Right atrium auricular region (tissue), 2 donors: ENCODE results near the gene ACACB. TPM values are rescaled to one million over a fixed set of nuclear protein-coding genes. Genes with fewer than 3 reads are reported as not detected.

Source experiments
- DNase-seq: peaks from one replicate; pipeline ENCODE4 v3.0.0-alpha.2; 2019; ENCODE audit warnings: low spot score
- H3K27ac ChIP-seq, 2 donors: fragments of 200-600 bp; sonication (generic); 1 replicate in 1 of 2; 2 replicates in 1 of 2; pipeline ENCODE4 v1.5.1; 2016 to 2019
- H3K27me3 ChIP-seq, 2 donors: fragments of 200-600 bp; sonication (generic); one replicate each; pipeline versions ENCODE4 v1.5.1 to v1.6.0; 2017 to 2019
- H3K36me3 ChIP-seq: fragments of 200-600 bp; sonication (generic); one replicate; pipeline ENCODE4 v1.5.1; 2016
- H3K4me1 ChIP-seq, 2 donors: fragments of 200-600 bp; sonication (generic); one replicate each; pipeline versions ENCODE4 v1.5.1 to v1.6.0; 2017 to 2019
- H3K4me3 ChIP-seq, 2 donors: fragments of 200-600 bp; sonication (generic); 1 replicate in 1 of 2; 2 replicates in 1 of 2; pipeline ENCODE4 v1.5.1; 2017 to 2019; ENCODE audit warnings: mild to moderate bottlenecking in 1 of 2, moderate library complexity in 1 of 2
- H3K9me3 ChIP-seq, 2 donors: fragments of 200-600 bp; sonication (generic); one replicate each; pipeline ENCODE4 v1.5.1; 2019
- total RNA-seq, 2 donors: library from RNA; depleted of rRNA; stranded (reverse); fragments of >200 nt; gene quantifications; one replicate each; pipeline ENCODE4 v1.1.0, GENCODE V29; 2016
- TF ChIP-seq, protein P1 (sequence below), 2 donors: fragments of 200-600 bp; sonication (generic); IDR thresholded peaks; one replicate each; pipeline ENCODE4 v1.5.1; 2019; ENCODE audit warnings: antibody characterized with exemption in 2 of 2

ACACB gene
- total RNA-seq, 2 donors from 2014 or later: 76.8 to 104 TPM

GRCh38 chr12:109200825-109201495 lies 84.6 kb downstream of the ACACB start:
- no peak for DNase-seq
- no peak overlapping the region for H3K4me3 ChIP-seq
- H3K9me3 ChIP-seq: no peaks in the 10 kb centered on the region
- H3K4me1 ChIP-seq: no peaks in the 10 kb centered on the region
- H3K36me3 ChIP-seq: peaks cover 97% of the 10 kb centered on the region
- TF ChIP-seq, protein P1, sequence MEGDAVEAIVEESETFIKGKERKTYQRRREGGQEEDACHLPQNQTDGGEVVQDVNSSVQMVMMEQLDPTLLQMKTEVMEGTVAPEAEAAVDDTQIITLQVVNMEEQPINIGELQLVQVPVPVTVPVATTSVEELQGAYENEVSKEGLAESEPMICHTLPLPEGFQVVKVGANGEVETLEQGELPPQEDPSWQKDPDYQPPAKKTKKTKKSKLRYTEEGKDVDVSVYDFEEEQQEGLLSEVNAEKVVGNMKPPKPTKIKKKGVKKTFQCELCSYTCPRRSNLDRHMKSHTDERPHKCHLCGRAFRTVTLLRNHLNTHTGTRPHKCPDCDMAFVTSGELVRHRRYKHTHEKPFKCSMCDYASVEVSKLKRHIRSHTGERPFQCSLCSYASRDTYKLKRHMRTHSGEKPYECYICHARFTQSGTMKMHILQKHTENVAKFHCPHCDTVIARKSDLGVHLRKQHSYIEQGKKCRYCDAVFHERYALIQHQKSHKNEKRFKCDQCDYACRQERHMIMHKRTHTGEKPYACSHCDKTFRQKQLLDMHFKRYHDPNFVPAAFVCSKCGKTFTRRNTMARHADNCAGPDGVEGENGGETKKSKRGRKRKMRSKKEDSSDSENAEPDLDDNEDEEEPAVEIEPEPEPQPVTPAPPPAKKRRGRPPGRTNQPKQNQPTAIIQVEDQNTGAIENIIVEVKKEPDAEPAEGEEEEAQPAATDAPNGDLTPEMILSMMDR (IDR thresholded peaks at IDR 0.05): no peak
- H3K27me3 ChIP-seq: no peaks in the 10 kb centered on the region
- no peak overlapping the region for H3K27ac ChIP-seq

GRCh38 chr12:109201496-109201885 lies 85.1 kb downstream of the ACACB start:
- Histone ChIP-seq H3K4me1 (no peaks in the 10 kb centered on the region), H3K9me3 (no peaks in the 10 kb centered on the region), H3K27ac (no peak overlapping the region), H3K4me3 (no peak overlapping the region), H3K27me3 (no peaks in the 10 kb centered on the region), H3K36me3 (peaks cover 96% of the 10 kb centered on the region)
- DNase-seq: no peak
- TF ChIP-seq, protein P1 (IDR thresholded peaks at IDR 0.05): no peak

DNA sequence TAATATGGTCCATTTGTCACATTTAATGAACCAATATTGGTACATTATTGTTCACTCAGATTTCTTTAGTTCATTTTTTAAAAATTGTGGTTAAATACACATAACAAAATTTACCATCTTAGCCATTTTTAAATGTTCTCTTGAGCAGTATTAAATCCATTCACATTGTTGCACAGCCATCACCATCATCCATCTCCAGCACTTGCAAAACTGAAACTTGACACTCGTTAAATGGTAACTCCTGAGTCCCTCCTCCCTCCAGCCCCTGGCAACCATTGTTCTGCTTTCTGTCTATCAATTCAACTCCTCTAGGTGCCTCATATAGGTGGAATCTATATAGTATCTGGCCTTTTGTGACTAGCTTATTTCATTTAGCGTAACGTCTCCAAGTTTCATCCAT lies 86.4 kb downstream of the ACACB start:
- TF ChIP-seq, protein P1 (IDR thresholded peaks at IDR 0.05): no peak
- Histone ChIP-seq H3K4me3 (no peak overlapping the region), H3K4me1 (no peaks in the 10 kb centered on the region), H3K27me3 (no peaks in the 10 kb centered on the region), H3K9me3 (no peaks in the 10 kb centered on the region), H3K27ac (no peak overlapping the region), H3K36me3 (peaks cover 97% of the 10 kb centered on the region)
- no peak for DNase-seq

GRCh38 chr12:109203480-109203879 lies 87.1 kb downstream of the ACACB start:
- H3K4me1 ChIP-seq: no peaks in the 10 kb centered on the region
- no peaks in the 10 kb centered on the region for H3K27me3 ChIP-seq
- peaks cover 97% of the 10 kb centered on the region for H3K36me3 ChIP-seq
- no peak for DNase-seq
- H3K27ac ChIP-seq: no peak overlapping the region
- H3K4me3 ChIP-seq: no peak overlapping the region
- TF ChIP-seq, protein P1 (IDR thresholded peaks at IDR 0.05): no peak
- no peaks in the 10 kb centered on the region for H3K9me3 ChIP-seq

DNA sequence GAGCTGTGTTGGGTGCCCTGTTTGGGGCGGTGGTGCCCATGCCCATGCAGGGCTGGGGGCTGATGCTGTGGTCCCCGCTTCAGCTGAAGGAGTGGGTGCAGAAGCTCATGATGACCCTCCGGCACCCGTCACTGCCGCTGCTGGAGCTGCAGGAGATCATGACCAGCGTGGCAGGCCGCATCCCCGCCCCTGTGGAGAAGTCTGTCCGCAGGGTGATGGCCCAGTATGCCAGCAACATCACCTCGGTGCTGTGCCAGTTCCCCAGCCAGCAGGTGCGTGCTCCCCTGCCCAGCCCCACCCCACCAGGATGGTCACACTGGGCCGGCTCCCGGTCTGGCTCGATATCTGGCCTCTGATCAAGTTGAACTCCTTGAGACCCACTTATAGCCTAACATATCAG lies 92.7 kb downstream of the ACACB start:
- no peak overlapping the region for H3K4me3 ChIP-seq
- no peaks in the 10 kb centered on the region for H3K27me3 ChIP-seq
- no peaks in the 10 kb centered on the region for H3K4me1 ChIP-seq
- peaks cover 90% of the 10 kb centered on the region for H3K36me3 ChIP-seq
- DNase-seq: no peak
- TF ChIP-seq, protein P1 (IDR thresholded peaks at IDR 0.05): no peak
- H3K9me3 ChIP-seq: no peaks in the 10 kb centered on the region
- H3K27ac ChIP-seq: no peak overlapping the region
